Measurements from ENCODE around the gene RETSAT.

DNA sequence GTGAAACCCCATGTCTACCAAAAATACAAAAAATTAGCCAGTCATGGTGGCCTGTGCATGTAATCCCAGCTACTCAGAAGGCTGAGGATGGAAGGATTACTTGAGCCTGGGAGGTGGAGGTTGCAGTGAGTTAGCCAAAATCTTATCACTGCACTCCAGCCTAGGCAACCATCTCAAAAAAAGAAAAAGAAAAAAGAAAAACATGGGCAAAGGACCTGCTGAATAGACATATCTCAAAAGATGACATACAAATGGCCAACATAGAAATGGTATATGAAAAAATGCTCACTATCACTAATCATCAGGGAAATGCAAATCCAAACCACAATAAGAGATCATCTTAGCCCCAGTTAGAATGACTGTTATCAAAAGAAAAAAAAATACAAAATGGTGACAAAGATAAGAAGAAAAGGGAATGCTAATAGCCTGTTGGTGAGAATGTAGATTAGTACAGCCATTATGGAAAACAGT, 25.1 kb downstream of the RETSAT start:
- TF ChIP-seq, protein P1, sequence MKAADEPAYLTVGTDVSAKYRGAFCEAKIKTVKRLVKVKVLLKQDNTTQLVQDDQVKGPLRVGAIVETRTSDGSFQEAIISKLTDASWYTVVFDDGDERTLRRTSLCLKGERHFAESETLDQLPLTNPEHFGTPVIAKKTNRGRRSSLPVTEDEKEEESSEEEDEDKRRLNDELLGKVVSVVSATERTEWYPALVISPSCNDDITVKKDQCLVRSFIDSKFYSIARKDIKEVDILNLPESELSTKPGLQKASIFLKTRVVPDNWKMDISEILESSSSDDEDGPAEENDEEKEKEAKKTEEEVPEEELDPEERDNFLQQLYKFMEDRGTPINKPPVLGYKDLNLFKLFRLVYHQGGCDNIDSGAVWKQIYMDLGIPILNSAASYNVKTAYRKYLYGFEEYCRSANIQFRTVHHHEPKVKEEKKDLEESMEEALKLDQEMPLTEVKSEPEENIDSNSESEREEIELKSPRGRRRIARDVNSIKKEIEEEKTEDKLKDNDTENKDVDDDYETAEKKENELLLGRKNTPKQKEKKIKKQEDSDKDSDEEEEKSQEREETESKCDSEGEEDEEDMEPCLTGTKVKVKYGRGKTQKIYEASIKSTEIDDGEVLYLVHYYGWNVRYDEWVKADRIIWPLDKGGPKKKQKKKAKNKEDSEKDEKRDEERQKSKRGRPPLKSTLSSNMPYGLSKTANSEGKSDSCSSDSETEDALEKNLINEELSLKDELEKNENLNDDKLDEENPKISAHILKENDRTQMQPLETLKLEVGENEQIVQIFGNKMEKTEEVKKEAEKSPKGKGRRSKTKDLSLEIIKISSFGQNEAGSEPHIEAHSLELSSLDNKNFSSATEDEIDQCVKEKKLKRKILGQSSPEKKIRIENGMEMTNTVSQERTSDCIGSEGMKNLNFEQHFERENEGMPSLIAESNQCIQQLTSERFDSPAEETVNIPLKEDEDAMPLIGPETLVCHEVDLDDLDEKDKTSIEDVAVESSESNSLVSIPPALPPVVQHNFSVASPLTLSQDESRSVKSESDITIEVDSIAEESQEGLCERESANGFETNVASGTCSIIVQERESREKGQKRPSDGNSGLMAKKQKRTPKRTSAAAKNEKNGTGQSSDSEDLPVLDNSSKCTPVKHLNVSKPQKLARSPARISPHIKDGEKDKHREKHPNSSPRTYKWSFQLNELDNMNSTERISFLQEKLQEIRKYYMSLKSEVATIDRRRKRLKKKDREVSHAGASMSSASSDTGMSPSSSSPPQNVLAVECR (CRISPR knock-in tag; IDR thresholded peaks at IDR 0.05; ENCODE audit: borderline replicate concordance) = no peak
- TF ChIP-seq HDAC1 (CRISPR knock-in tag; IDR thresholded peaks at IDR 0.05) = no peak
- TF ChIP-seq, protein P2, sequence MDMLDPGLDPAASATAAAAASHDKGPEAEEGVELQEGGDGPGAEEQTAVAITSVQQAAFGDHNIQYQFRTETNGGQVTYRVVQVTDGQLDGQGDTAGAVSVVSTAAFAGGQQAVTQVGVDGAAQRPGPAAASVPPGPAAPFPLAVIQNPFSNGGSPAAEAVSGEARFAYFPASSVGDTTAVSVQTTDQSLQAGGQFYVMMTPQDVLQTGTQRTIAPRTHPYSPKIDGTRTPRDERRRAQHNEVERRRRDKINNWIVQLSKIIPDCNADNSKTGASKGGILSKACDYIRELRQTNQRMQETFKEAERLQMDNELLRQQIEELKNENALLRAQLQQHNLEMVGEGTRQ (IDR thresholded peaks at IDR 0.05; ENCODE audit: low read depth, low read length) = no peak
- TF ChIP-seq, protein P2 (CRISPR knock-in tag; IDR thresholded peaks at IDR 0.05; ENCODE audit: borderline replicate concordance) = no peak
- TF ChIP-seq PHF21A (CRISPR knock-in tag; IDR thresholded peaks at IDR 0.05) = no peak
- TF ChIP-seq, protein P3, sequence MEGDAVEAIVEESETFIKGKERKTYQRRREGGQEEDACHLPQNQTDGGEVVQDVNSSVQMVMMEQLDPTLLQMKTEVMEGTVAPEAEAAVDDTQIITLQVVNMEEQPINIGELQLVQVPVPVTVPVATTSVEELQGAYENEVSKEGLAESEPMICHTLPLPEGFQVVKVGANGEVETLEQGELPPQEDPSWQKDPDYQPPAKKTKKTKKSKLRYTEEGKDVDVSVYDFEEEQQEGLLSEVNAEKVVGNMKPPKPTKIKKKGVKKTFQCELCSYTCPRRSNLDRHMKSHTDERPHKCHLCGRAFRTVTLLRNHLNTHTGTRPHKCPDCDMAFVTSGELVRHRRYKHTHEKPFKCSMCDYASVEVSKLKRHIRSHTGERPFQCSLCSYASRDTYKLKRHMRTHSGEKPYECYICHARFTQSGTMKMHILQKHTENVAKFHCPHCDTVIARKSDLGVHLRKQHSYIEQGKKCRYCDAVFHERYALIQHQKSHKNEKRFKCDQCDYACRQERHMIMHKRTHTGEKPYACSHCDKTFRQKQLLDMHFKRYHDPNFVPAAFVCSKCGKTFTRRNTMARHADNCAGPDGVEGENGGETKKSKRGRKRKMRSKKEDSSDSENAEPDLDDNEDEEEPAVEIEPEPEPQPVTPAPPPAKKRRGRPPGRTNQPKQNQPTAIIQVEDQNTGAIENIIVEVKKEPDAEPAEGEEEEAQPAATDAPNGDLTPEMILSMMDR (CRISPR knock-in tag; IDR thresholded peaks at IDR 0.05) = no peak
- TF ChIP-seq MIER3 (CRISPR knock-in tag; IDR thresholded peaks at IDR 0.05; ENCODE audit: borderline replicate concordance) = no peak
- no peak for TF ChIP-seq ELF1 (CRISPR knock-in tag; IDR thresholded peaks at IDR 0.05)
- no peak for TF ChIP-seq SPEN (CRISPR knock-in tag; IDR thresholded peaks at IDR 0.05; ENCODE audit: low read depth)
- TF ChIP-seq TCF7L2 (IDR thresholded peaks at IDR 0.05; ENCODE audit: low read depth, low read length) = no peak
- TF ChIP-seq, protein P4, sequence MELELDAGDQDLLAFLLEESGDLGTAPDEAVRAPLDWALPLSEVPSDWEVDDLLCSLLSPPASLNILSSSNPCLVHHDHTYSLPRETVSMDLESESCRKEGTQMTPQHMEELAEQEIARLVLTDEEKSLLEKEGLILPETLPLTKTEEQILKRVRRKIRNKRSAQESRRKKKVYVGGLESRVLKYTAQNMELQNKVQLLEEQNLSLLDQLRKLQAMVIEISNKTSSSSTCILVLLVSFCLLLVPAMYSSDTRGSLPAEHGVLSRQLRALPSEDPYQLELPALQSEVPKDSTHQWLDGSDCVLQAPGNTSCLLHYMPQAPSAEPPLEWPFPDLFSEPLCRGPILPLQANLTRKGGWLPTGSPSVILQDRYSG (CRISPR knock-in tag; IDR thresholded peaks at IDR 0.05) = no peak
- no peak for TF ChIP-seq ATF1 (CRISPR knock-in tag; IDR thresholded peaks at IDR 0.05)
- no peak for TF ChIP-seq PRMT3 (CRISPR knock-in tag; IDR thresholded peaks at IDR 0.05; ENCODE audit: borderline replicate concordance, low read depth)
- TF ChIP-seq, protein P5, sequence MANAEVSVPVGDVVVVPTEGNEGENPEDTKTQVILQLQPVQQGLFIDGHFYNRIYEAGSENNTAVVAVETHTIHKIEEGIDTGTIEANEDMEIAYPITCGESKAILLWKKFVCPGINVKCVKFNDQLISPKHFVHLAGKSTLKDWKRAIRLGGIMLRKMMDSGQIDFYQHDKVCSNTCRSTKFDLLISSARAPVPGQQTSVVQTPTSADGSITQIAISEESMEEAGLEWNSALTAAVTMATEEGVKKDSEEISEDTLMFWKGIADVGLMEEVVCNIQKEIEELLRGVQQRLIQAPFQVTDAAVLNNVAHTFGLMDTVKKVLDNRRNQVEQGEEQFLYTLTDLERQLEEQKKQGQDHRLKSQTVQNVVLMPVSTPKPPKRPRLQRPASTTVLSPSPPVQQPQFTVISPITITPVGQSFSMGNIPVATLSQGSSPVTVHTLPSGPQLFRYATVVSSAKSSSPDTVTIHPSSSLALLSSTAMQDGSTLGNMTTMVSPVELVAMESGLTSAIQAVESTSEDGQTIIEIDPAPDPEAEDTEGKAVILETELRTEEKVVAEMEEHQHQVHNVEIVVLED (CRISPR knock-in tag; IDR thresholded peaks at IDR 0.05; ENCODE audit: borderline replicate concordance) = no peak

Data from HepG2 (cell line).